ENCODE data around the gene KRTAP24-1. TPM values are rescaled to one million over a fixed set of nuclear protein-coding genes. Genes with fewer than 3 reads are reported as not detected.

KRTAP24-1 gene
- total RNA-seq, 1 experiment from 2014 or later: not detected

GRCh38 chr21:30305136-30305535, 22.4 kb upstream of the KRTAP24-1 start:
- Mint-ChIP-seq H3K27ac (ENCODE audit: unreplicated experiment) (no peak overlapping the region), H3K9me3 (ENCODE audit: unreplicated experiment) (no peaks in the 10 kb centered on the region), H3K4me1 (ENCODE audit: low read depth, unreplicated experiment) (no peaks in the 10 kb centered on the region), H3K36me3 (ENCODE audit: insufficient read depth, unreplicated experiment) (no peaks in the 10 kb centered on the region), H3K27me3 (ENCODE audit: insufficient read depth, unreplicated experiment) (no peaks in the 10 kb centered on the region), H3K4me3 (ENCODE audit: unreplicated experiment) (no peak overlapping the region)
- no peak for DNase-seq
- ChIA-PET CTCF (no interaction called here), POLR2A (no interaction called here)
- Histone ChIP-seq H3K4me3 (ENCODE audit: low read depth, low read length) (no peak overlapping the region), H3K4me1 (no peaks in the 10 kb centered on the region), H3K27me3 (replicated peaks; ENCODE audit: control insufficient read depth, insufficient read depth, low read length) (no peaks in the 10 kb centered on the region), H3K36me3 (ENCODE audit: control insufficient read depth, insufficient read depth, low read length) (no peaks in the 10 kb centered on the region), H3K9me3 (no peaks in the 10 kb centered on the region)
- TF ChIP-seq, protein P1, sequence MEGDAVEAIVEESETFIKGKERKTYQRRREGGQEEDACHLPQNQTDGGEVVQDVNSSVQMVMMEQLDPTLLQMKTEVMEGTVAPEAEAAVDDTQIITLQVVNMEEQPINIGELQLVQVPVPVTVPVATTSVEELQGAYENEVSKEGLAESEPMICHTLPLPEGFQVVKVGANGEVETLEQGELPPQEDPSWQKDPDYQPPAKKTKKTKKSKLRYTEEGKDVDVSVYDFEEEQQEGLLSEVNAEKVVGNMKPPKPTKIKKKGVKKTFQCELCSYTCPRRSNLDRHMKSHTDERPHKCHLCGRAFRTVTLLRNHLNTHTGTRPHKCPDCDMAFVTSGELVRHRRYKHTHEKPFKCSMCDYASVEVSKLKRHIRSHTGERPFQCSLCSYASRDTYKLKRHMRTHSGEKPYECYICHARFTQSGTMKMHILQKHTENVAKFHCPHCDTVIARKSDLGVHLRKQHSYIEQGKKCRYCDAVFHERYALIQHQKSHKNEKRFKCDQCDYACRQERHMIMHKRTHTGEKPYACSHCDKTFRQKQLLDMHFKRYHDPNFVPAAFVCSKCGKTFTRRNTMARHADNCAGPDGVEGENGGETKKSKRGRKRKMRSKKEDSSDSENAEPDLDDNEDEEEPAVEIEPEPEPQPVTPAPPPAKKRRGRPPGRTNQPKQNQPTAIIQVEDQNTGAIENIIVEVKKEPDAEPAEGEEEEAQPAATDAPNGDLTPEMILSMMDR (IDR thresholded peaks at IDR 0.05; ENCODE audit: insufficient read depth in 1 of 2, low read depth in 1 of 2, low read length in 1 of 2, severe bottlenecking in 1 of 2, unreplicated experiment in 1 of 2): no peak
- BruUV-seq (replicated peaks): no TSS peak
- intact Hi-C loops (cut with micrococcal nuclease; ENCODE audit: unreplicated experiment): no loop called here

DNA sequence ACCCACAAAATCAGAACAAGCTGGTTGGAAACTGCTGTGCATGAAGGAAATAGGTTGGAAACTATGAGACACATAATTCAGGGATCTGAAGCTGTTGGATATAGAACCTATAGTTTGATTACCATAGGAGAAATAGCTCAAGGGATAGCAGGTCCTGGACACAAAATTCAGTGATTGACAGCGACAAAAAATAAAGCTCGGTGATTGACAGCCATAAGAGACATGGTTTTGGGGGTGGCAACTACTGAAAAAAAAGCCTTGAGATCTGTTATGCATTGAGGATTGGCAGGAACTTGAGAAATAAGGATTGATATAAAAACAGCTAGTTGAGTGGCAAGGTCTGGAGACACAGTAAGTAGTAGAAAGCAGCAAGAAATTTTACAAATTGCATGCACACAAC, 6.5 kb upstream of the KRTAP24-1 start, which contains the start of gene KRTAP25-1:
KRTAP25-1 (minus strand) TSS at position 300 of the 400 bp plus-strand sequence; CDS start at position 276, 24 bp downstream.
- H3K4me1 Mint-ChIP-seq (ENCODE audit: low read depth, unreplicated experiment): no peaks in the 10 kb centered on the region
- no peaks in the 10 kb centered on the region for H3K9me3 Mint-ChIP-seq (ENCODE audit: unreplicated experiment)
- no peak for DNase-seq
- intact Hi-C loops (cut with micrococcal nuclease; ENCODE audit: unreplicated experiment): no loop called here
- TF ChIP-seq, protein P1 (IDR thresholded peaks at IDR 0.05; ENCODE audit: insufficient read depth in 1 of 2, low read depth in 1 of 2, low read length in 1 of 2, severe bottlenecking in 1 of 2, unreplicated experiment in 1 of 2): no peak
- H3K27me3 Mint-ChIP-seq (ENCODE audit: insufficient read depth, unreplicated experiment): peaks cover 6% of the 10 kb centered on the region
- Histone ChIP-seq H3K4me3 (ENCODE audit: low read depth, low read length) (no peak within 1 kb of the TSS), H3K4me1 (no peaks in the 10 kb centered on the region), H3K36me3 (ENCODE audit: control insufficient read depth, insufficient read depth, low read length) (no peaks in the 10 kb centered on the region), H3K9me3 (no peaks in the 10 kb centered on the region), H3K27me3 (replicated peaks; ENCODE audit: control insufficient read depth, insufficient read depth, low read length) (no peaks in the 10 kb centered on the region)
- ChIA-PET CTCF (no interaction called here), POLR2A (no interaction called here)
- no peaks in the 10 kb centered on the region for H3K36me3 Mint-ChIP-seq (ENCODE audit: insufficient read depth, unreplicated experiment)
- no peak within 1 kb of the TSS for H3K4me3 Mint-ChIP-seq (ENCODE audit: unreplicated experiment)
- no TSS peak for BruUV-seq (replicated peaks)
- H3K27ac Mint-ChIP-seq (ENCODE audit: unreplicated experiment): no peak within 1 kb of the TSS

DNA sequence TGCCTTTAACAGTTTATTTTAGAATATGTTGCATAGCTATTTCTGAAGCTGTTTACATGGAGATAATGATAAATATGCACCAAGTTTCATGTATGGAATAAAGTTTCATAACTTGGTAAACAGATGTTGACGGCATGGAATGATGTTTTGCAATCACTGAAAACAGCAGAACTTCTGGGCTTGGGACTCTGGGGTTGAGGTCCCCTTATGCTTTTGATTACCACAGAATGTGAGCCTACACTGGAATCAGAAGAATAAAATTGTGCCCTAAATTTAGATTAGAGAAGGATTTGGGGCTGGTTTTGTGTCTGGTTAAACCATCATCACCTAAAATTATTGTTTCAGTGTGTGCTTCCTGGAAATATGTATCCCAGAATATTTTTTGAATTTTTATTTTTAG, 11.1 kb downstream of the KRTAP24-1 start:
- Mint-ChIP-seq H3K4me1 (ENCODE audit: low read depth, unreplicated experiment) (peaks cover 31% of the 10 kb centered on the region), H3K9me3 (ENCODE audit: unreplicated experiment) (no peaks in the 10 kb centered on the region), H3K27ac (ENCODE audit: unreplicated experiment) (no peak overlapping the region), H3K4me3 (ENCODE audit: unreplicated experiment) (no peak overlapping the region), H3K27me3 (ENCODE audit: insufficient read depth, unreplicated experiment) (no peaks in the 10 kb centered on the region), H3K36me3 (ENCODE audit: insufficient read depth, unreplicated experiment) (peaks cover 6% of the 10 kb centered on the region)
- H3K4me3 ChIP-seq (ENCODE audit: low read depth, low read length): no peak overlapping the region
- TF ChIP-seq, protein P1 (IDR thresholded peaks at IDR 0.05; ENCODE audit: insufficient read depth in 1 of 2, low read depth in 1 of 2, low read length in 1 of 2, severe bottlenecking in 1 of 2, unreplicated experiment in 1 of 2): no peak
- H3K36me3 ChIP-seq (ENCODE audit: control insufficient read depth, insufficient read depth, low read length): no peaks in the 10 kb centered on the region
- BruUV-seq (replicated peaks): no TSS peak
- peaks cover 51% of the 10 kb centered on the region for H3K4me1 ChIP-seq
- intact Hi-C loops (cut with micrococcal nuclease; ENCODE audit: unreplicated experiment): no loop called here
- H3K27me3 ChIP-seq (replicated peaks; ENCODE audit: control insufficient read depth, insufficient read depth, low read length): no peaks in the 10 kb centered on the region
- DNase-seq: no peak
- CTCF ChIA-PET: no interaction called here
- POLR2A ChIA-PET: no interaction called here
- H3K9me3 ChIP-seq: 0 out of 2 replicates have a peak, but pooled peaks cover 3% of the 10 kb centered on the region

Data from Caco-2 (cell line).